IMR-90 (cell line): ENCODE measurements around the gene ZBTB45. TPM values are rescaled to one million over a fixed set of nuclear protein-coding genes. Genes with fewer than 3 reads are reported as not detected.

Source experiments
- ATAC-seq: fragments of 200-7000 bp; cut with Tn5 transposase; 2 replicates; pipeline ENCODE4 v1.9.1; 2020; ENCODE audit warnings: low read depth, mild to moderate bottlenecking, moderate library complexity
- BruUV-seq: library from RNA; stranded (reverse); fragments of 400-500 nt; replicated peaks from 2 replicates; lab custom pipeline; 2021; lab: Mats Ljungman, UMichigan
- CTCF ChIA-PET: fragments of 300-600 bp; formaldehyde crosslinking; extraction: SDS; loops from one replicate; lab custom pipeline; 2021; ENCODE audit warnings: antibody characterized with exemption; lab: Yijun Ruan, JAX
- POLR2A ChIA-PET: fragments of 300-600 bp; sonication (Branson Sonifier 250); formaldehyde crosslinking; loops from one replicate; lab custom pipeline; 2022; ENCODE audit warnings: antibody characterized with exemption; ENCODE audit not compliant: unreplicated experiment; lab: Charles Lee
- DNase-seq: peaks from one replicate; pipeline ENCODE4 v3.0.0; 2013
- H2AFZ ChIP-seq: replicated peaks from 2 replicates; pipeline ENCODE3; 2013; ENCODE audit warnings: low read length, mild to moderate bottlenecking; ENCODE audit not compliant: poor library complexity
- H2AK5ac ChIP-seq: 2 replicates; pipeline ENCODE4 v1.6.1; 2013; ENCODE audit warnings: low read depth, low read length, inconsistent platforms
- H2AK9ac ChIP-seq: replicated peaks from 2 replicates; pipeline ENCODE3; 2013; ENCODE audit warnings: mild to moderate bottlenecking, low read depth, low read length, moderate library complexity; ENCODE audit not compliant: poor library complexity
- H2BK120ac ChIP-seq: 2 replicates; pipeline ENCODE4 v1.6.1; 2013; ENCODE audit warnings: low read depth, low read length, inconsistent platforms
- H2BK15ac ChIP-seq: 3 replicates; pipeline ENCODE4 v1.6.1; 2013; ENCODE audit warnings: low read depth, low read length, inconsistent platforms
- H2BK20ac ChIP-seq: 2 replicates; pipeline ENCODE4 v1.6.1; 2013; ENCODE audit warnings: low read depth, mild to moderate bottlenecking, inconsistent platforms, low read length, moderate library complexity
- H2BK5ac ChIP-seq: 2 replicates; pipeline ENCODE4 v1.6.1; 2013; ENCODE audit warnings: mild to moderate bottlenecking, low read depth, low read length, inconsistent platforms; ENCODE audit not compliant: poor library complexity, severe bottlenecking
- H3K14ac ChIP-seq: replicated peaks from 2 replicates; pipeline ENCODE4 v1.6.1; 2013; ENCODE audit warnings: low read depth, low read length, inconsistent platforms
- H3K18ac ChIP-seq: 2 replicates; pipeline ENCODE4 v1.6.1; 2013; ENCODE audit warnings: low read depth, low read length, control low read depth
- H3K23ac ChIP-seq: 2 replicates; pipeline ENCODE4 v1.6.1; 2013; ENCODE audit warnings: low read depth, low read length, inconsistent platforms
- H3K27ac ChIP-seq: 2 replicates; pipeline ENCODE4 v1.5.1; 2013; ENCODE audit warnings: mild to moderate bottlenecking, control low read depth, low read length; ENCODE audit not compliant: insufficient read depth
- H3K27me3 ChIP-seq: 2 replicates; pipeline ENCODE4 v1.6.1; 2013; ENCODE audit warnings: low read length; ENCODE audit not compliant: control insufficient read depth, insufficient read depth
- H3K36me3 ChIP-seq: 2 replicates; pipeline ENCODE4 v1.6.1; 2013; ENCODE audit warnings: low read length, mixed read lengths; ENCODE audit not compliant: control insufficient read depth, insufficient read depth
- H3K4ac ChIP-seq: 2 replicates; pipeline ENCODE4 v1.6.1; 2013; ENCODE audit warnings: low read depth, low read length, inconsistent platforms
- H3K4me1 ChIP-seq: 2 replicates; pipeline ENCODE4 v1.6.1; 2013; ENCODE audit warnings: low read length, mixed read lengths; ENCODE audit not compliant: control insufficient read depth, insufficient read depth
- H3K4me2 ChIP-seq: 2 replicates; pipeline ENCODE4 v1.6.1; 2013; ENCODE audit warnings: low read depth, mild to moderate bottlenecking, control low read depth, low read length, moderate library complexity
- H3K4me3 ChIP-seq: 2 replicates; pipeline ENCODE4 v1.5.1; 2013; ENCODE audit warnings: low read depth, mild to moderate bottlenecking, control low read depth, low read length, moderate library complexity; ENCODE audit not compliant: insufficient read depth
- H3K56ac ChIP-seq: 2 replicates; pipeline ENCODE4 v1.6.1; 2013; ENCODE audit warnings: low read length, inconsistent platforms; ENCODE audit not compliant: insufficient read depth; ENCODE audit errors: extremely low read depth
- H3K79me1 ChIP-seq, 2 experiments: 2 replicates each; pipeline ENCODE4 v1.6.1; 2013; ENCODE audit warnings: low read length in 2 of 2, inconsistent platforms in 1 of 2, low read depth in 1 of 2
- H3K9ac ChIP-seq: 2 replicates; pipeline ENCODE4 v1.6.1; 2013; ENCODE audit warnings: low read depth, low read length, control low read depth
- H3K9me1 ChIP-seq: 2 replicates; pipeline ENCODE4 v1.6.1; 2013; ENCODE audit warnings: low read length, inconsistent platforms; ENCODE audit not compliant: insufficient read depth
- H3K9me3 ChIP-seq: 2 replicates; pipeline ENCODE4 v1.6.1; 2013; ENCODE audit warnings: low read length; ENCODE audit not compliant: control insufficient read depth, insufficient read depth
- H4K20me1 ChIP-seq: 2 replicates; pipeline ENCODE4 v1.6.1; 2013; ENCODE audit warnings: low read length, inconsistent platforms; ENCODE audit not compliant: insufficient read depth
- H4K5ac ChIP-seq: 2 replicates; pipeline ENCODE4 v1.6.1; 2013; ENCODE audit warnings: mild to moderate bottlenecking, low read depth, low read length, control low read depth
- H4K8ac ChIP-seq, 2 experiments: 2 replicates each; pipeline ENCODE4 v1.6.1; 2013; ENCODE audit warnings: low read depth in 2 of 2, low read length in 2 of 2, control low read depth in 1 of 2, inconsistent platforms in 1 of 2
- H4K91ac ChIP-seq: 2 replicates; pipeline ENCODE4 v1.6.1; 2013; ENCODE audit warnings: low read depth, low read length, inconsistent platforms; ENCODE audit not compliant: insufficient read depth
- RAD21 ChIP-seq: IDR thresholded peaks from 2 replicates; pipeline ENCODE4 v1.6.1; 2012; ENCODE audit warnings: low read length, improper control_type of control experiment
- USF2 ChIP-seq: fragments of 150-350 bp; IDR thresholded peaks from 2 replicates; pipeline ENCODE4 v1.6.1; 2017; ENCODE audit warnings: mild to moderate bottlenecking, antibody characterized with exemption, low read length, low read depth
- WGBS, 2 experiments: methylation state at CpG; one replicate each; pipeline versions ENCODE4 v1.1.5 to v1.1.7; 2013; ENCODE audit warnings: missing lambda C conversion rate in 2 of 2; ENCODE audit not compliant: insufficient read length in 1 of 2; ENCODE audit errors: extremely low coverage in 2 of 2; 5-methylcytosine and 5-hydroxymethylcytosine counted together
- dilution Hi-C: fragments of 300-500 bp; cut with HindIII; formaldehyde crosslinking; loops from one replicate; pipeline ENCODE4 v1.14.3; 2018; ENCODE audit warnings: low sequenced_read_pairs; ENCODE audit not compliant: unreplicated experiment
- in situ Hi-C: fragments of 300-500 bp; cut with MboI; formaldehyde crosslinking; loops from 3 replicates; pipeline ENCODE4 v1.14.3; 2019; ENCODE audit warnings: low sequenced_read_pairs, inconsistent platforms, mixed read lengths
- intact Hi-C: fragments of 100-400 bp; cut with micrococcal nuclease; formaldehyde crosslinking; loops from 2 replicates; pipeline ENCODE4 v1.10.0; 2022
- polyA plus RNA-seq, 3 experiments: library from polyadenylated mRNA; depleted of rRNA; stranded (reverse); fragments of >200 nt; gene quantifications; 2 replicates each; pipeline ENCODE4 v1.2.3, GENCODE V29; 2012; ENCODE audit warnings: low replicate concordance in 1 of 3
- total RNA-seq: library from RNA; depleted of rRNA; stranded (reverse); fragments of >200 nt; gene quantifications from 2 replicates; pipeline ENCODE4 v1.2.3, GENCODE V29; 2012

The ZBTB45 gene
- total and polyA plus RNA-seq, 2 of the 4 experiments (the other 2 are of a cell fraction), result 1.4 to 9.7 TPM

- Histone ChIP-seq H3K4me2 (peak overlapping the region; percentile 87), H3K36me3 (peaks cover 26% of the 10 kb centered on the region), H3K27me3 (no peaks in the 10 kb centered on the region), H3K79me1 (peaks cover 6 to 42% of the 10 kb centered on the region in 2 experiments; a peak in 3 of 4 replicates), H4K91ac (peak overlapping the region; percentile 91), H2AK9ac (peak overlapping the region; percentile 92), H3K4ac (peak overlapping the region; percentile 90), H3K9ac (peak overlapping the region; percentile 87), H2BK120ac (no peak overlapping the region; the same call in 1 of the 2 replicates), H4K20me1 (peaks cover 17% of the 10 kb centered on the region; the same call in 1 of the 2 replicates), H3K27ac (peak overlapping the region; percentile 88), H3K9me3 (no peaks in the 10 kb centered on the region), H3K4me3 (peak overlapping the region; percentile 57), H3K18ac (peak overlapping the region; percentile 28; the same call in 1 of the 2 replicates), H3K4me1 (peaks cover 19% of the 10 kb centered on the region), H2BK15ac (0 out of 3 replicates have a peak overlapping the region, but pooled peaks have one; percentile 67), H2BK5ac (peak overlapping the region; percentile 57), H3K56ac (peak overlapping the region; percentile 68), H3K23ac (peak overlapping the region; percentile 85), H2AK5ac (peak overlapping the region; percentile 80), H3K14ac (peak overlapping the region; percentile 60), H2BK20ac (no peak overlapping the region), H2AFZ (peak overlapping the region; percentile 99), H4K8ac (peak overlapping the region; percentile 95 to 97), H4K5ac (peak overlapping the region; percentile 85), H3K9me1 (peaks cover 35% of the 10 kb centered on the region)
- CTCF ChIA-PET, result no interaction called here
- no peak for DNase-seq
- no TSS peak for BruUV-seq
- intact Hi-C loops, result no loop called here
- in situ Hi-C loops, result no loop called here
- 0% methylated on average over 3 of the region's 27 CpGs; no CpG with 5 or more reads in 1 of the 2 experiments for WGBS, 2 experiments
- ATAC-seq, result no peak
- POLR2A ChIA-PET, result no interaction called here
- TF ChIP-seq USF2 (peak; percentile 40; the same call in 1 of the 2 replicates), RAD21 (no peak)
- dilution Hi-C loops, result no loop called here
Measured at GRCh38 chr19:58476498-58477015, 43.1 kb downstream of the ZBTB45 start.
